Heart right ventricle (tissue), 16 donors: Measurements from ENCODE around the gene TKT. TPM values are rescaled to one million over a fixed set of nuclear protein-coding genes. Genes with fewer than 3 reads are reported as not detected.

Experiments used
- ATAC-seq, 8 donors: fragments of 200-7000 bp; cut with Tn5 transposase; one replicate each; pipeline ENCODE4 v1.9.1; 2020; ENCODE audit warnings: mild to moderate bottlenecking in 8 of 8, moderate library complexity in 8 of 8, moderate number of reproducible peaks in 1 of 8
- DNase-seq, 2 donors: peaks; one replicate each; pipeline ENCODE4 v3.0.0-alpha.2; 2020
- H3K27ac ChIP-seq, 10 donors: fragments of 200-600 bp; sonication (generic) in 2 of 10; one replicate each; pipeline versions ENCODE4 v1.5.0 to v1.8.0; 2020 to 2022; ENCODE audit warnings: mild to moderate bottlenecking in 3 of 10
- H3K27me3 ChIP-seq, 7 donors: fragments of 200-600 bp; one replicate each; pipeline ENCODE4 v1.8.0; 2021 to 2022; ENCODE audit warnings: mild to moderate bottlenecking in 2 of 7
- H3K36me3 ChIP-seq, 9 donors: fragments of 200-600 bp; sonication (generic) in 1 of 9; one replicate each; pipeline versions ENCODE4 v1.5.0 to v1.8.0; 2020 to 2022; ENCODE audit warnings: mild to moderate bottlenecking in 2 of 9
- H3K4me1 ChIP-seq, 9 donors: fragments of 200-600 bp; sonication (generic) in 1 of 9; one replicate each; pipeline versions ENCODE4 v1.5.0 to v1.8.0; 2020 to 2022; ENCODE audit warnings: mild to moderate bottlenecking in 4 of 9
- H3K4me3 ChIP-seq, 10 donors: fragments of 200-600 bp; sonication (generic) in 2 of 10; one replicate each; pipeline versions ENCODE4 v1.5.0 to v1.8.0; 2020 to 2022; ENCODE audit warnings: mild to moderate bottlenecking in 7 of 10, moderate library complexity in 2 of 10
- H3K9me3 ChIP-seq, 11 donors: fragments of 200-600 bp in 10 of 11; sonication (generic) in 2 of 11; one replicate each; pipeline versions ENCODE4 v1.5.0 to v1.8.0; 2013 to 2022; ENCODE audit warnings: mild to moderate bottlenecking in 2 of 11, control low read depth in 1 of 11, moderate library complexity in 1 of 11
- CTCF ChIP-seq, 9 donors: fragments of 200-600 bp; sonication (generic) in 2 of 9; IDR thresholded peaks; one replicate each; pipeline versions ENCODE4 v1.5.0 to v1.8.0; 2021 to 2022; ENCODE audit warnings: antibody characterized with exemption in 9 of 9, mild to moderate bottlenecking in 5 of 9, moderate library complexity in 1 of 9
- WGBS, 2 donors: extraction: QIAGEN DNeasy Blood & Tissue Kit; methylation state at CpG; one replicate each; pipeline ENCODE4 v1.1.7; 2013; ENCODE audit warnings: inconsistent platforms in 1 of 2; 5-methylcytosine and 5-hydroxymethylcytosine counted together
- intact Hi-C, 10 donors: fragments of 100-400 bp; cut with DNase I; formaldehyde crosslinking; loops; one replicate each; pipeline versions ENCODE4 v1.11.1 to v1.14.2; 2022
- polyA plus RNA-seq, 2 donors: library from polyadenylated mRNA; stranded (reverse); fragments of 200-250 nt; gene quantifications; one replicate each; pipeline ENCODE4 v1.2.3, GENCODE V29; 2013
- total RNA-seq, 10 donors: library from RNA; stranded (reverse); fragmentation: NEBNext Ultra II Directional in 3 of 10; extraction: Animal tissue kit (Norgen Biotek cat#: 25700) in 3 of 10; gene quantifications; one replicate each; pipeline versions ENCODE4 v1.2.1 to v1.2.4, GENCODE V29; 2021 to 2023
- donor health status: Arrhythmogenic right ventricular cardiomyopathy.
- donor health status: ischemic (EF 13 %, LVEDD 7.1; RV severe dilation, severe dysfunction).
- donor health status: healthy with polysubstance abuse.
- donor health status: DM: no; HTN: yes; CAD: no.
- donor health status: DM: no; HTN: no; CAD: no.
- donor health status: ischemic (EF 25% LVEDD 6.9; RV normal size, moderate dysfunction).
- donor health status: ischemic (EF 25% LVEDD 5.7; RV mildly dilated, moderate dysfunction).
- donor health status: healthy.
- donor health status: DM: yes; HTN: yes; CAD: no.
- donor health status: Ischemic cardiomyopathy.
- donor health status: ischemic (EF 35%, LVEDD 5.7; RV mildly dilated, moderate dysfunction).
- donor health status: nonischemic (EF 11% LVEDD 7.7; RV severe dilation, severe dysfunction).
- donor health status: DM: yes; HTN: yes; CAD: no.
- donor health status: PGD.
- donor health status: ischemic (EF 29% LVEDD 5.4; RV normal size, mild dysfunction).
- donor health status: nonischemic (EF 23%, LVEDD 6.1; RV moderate dilation, normal function).

TKT gene
- total and polyA plus RNA-seq, 12 donors, result 16.5 to 91.4 (median 31.2) TPM

GRCh38 chr3:53223025-53223424 lies 32.8 kb downstream of the TKT start:
- H3K36me3 ChIP-seq, result peaks cover 0 to 59% (median 30%) of the 10 kb centered on the region in 9 donors
- no peak overlapping the region for H3K27ac ChIP-seq
- ATAC-seq (no peak), DNase-seq (no peak)
- no peak overlapping the region for H3K4me3 ChIP-seq
- no peaks in the 10 kb centered on the region for H3K27me3 ChIP-seq
- H3K4me1 ChIP-seq, result peaks cover 0 to 15% (median 0%) of the 10 kb centered on the region in 9 donors
- TF ChIP-seq CTCF (IDR thresholded peaks at IDR 0.05), result no peak
- H3K9me3 ChIP-seq, result no peaks in the 10 kb centered on the region
- 78 to 81% methylated on average over 7 of the region's 7 CpGs for WGBS, 2 donors
- intact Hi-C loops, result loop anchor here in 3 of 10 donors (5.0 to 10.0 kb wide), 3 partner anchors 482 to 492 kb away; no protein-coding TSS in a partner anchor

- intact Hi-C loops, result loop anchor here in 3 of 10 donors (5.0 to 10.0 kb wide), 3 partner anchors 482 to 492 kb away; no protein-coding TSS in a partner anchor
- Histone ChIP-seq H3K27ac (no peak overlapping the region), H3K9me3 (no peaks in the 10 kb centered on the region), H3K4me3 (no peak overlapping the region), H3K27me3 (peaks cover 0 to 1% (median 0%) of the 10 kb centered on the region in 7 donors), H3K36me3 (peaks cover 0 to 52% (median 24%) of the 10 kb centered on the region in 9 donors), H3K4me1 (peaks cover 0 to 21% (median 0%) of the 10 kb centered on the region in 9 donors)
- no peak for TF ChIP-seq CTCF (IDR thresholded peaks at IDR 0.05)
- ATAC-seq, result no peak
- 86 to 90% methylated on average over 12 of the region's 12 CpGs for WGBS, 2 donors
- DNase-seq, result no peak
Observed at GRCh38 chr3:53222183-53222901, 33.5 kb downstream of the TKT start.

- no peaks in the 10 kb centered on the region for H3K9me3 ChIP-seq
- no peak for TF ChIP-seq CTCF (IDR thresholded peaks at IDR 0.05)
- DNase-seq (no peak), ATAC-seq (no peak)
- 87 to 94% methylated on average over 3 of the region's 3 CpGs for WGBS, 2 donors
- H3K27ac ChIP-seq, result no peak overlapping the region
- H3K4me1 ChIP-seq, result peaks cover 0 to 21% (median 0%) of the 10 kb centered on the region in 9 donors
- peaks cover 0 to 47% (median 19%) of the 10 kb centered on the region in 9 donors for H3K36me3 ChIP-seq
- H3K27me3 ChIP-seq, result peaks cover 0 to 5% (median 0%) of the 10 kb centered on the region in 7 donors
- intact Hi-C loops, result loop anchor here in 3 of 10 donors (5.0 to 10.0 kb wide), 3 partner anchors 483 to 493 kb away; no protein-coding TSS in a partner anchor
- no peak overlapping the region for H3K4me3 ChIP-seq
Observed at GRCh38 chr3:53221827-53222182, 34.0 kb downstream of the TKT start.

GRCh38 chr3:53221345-53221744 lies 34.5 kb downstream of the TKT start:
- peaks cover 0 to 1% (median 0%) of the 10 kb centered on the region in 11 donors for H3K9me3 ChIP-seq
- DNase-seq (no peak), ATAC-seq (no peak)
- WGBS, 2 donors, result 87 to 92% methylated on average over 4 of the region's 4 CpGs
- no peak overlapping the region for H3K4me3 ChIP-seq
- intact Hi-C loops, result loop anchor here in 3 of 10 donors (5.0 to 10.0 kb wide), 3 partner anchors 483 to 493 kb away; no protein-coding TSS in a partner anchor
- TF ChIP-seq CTCF (IDR thresholded peaks at IDR 0.05), result no peak
- peaks cover 0 to 42% (median 15%) of the 10 kb centered on the region in 9 donors for H3K36me3 ChIP-seq
- no peak overlapping the region for H3K27ac ChIP-seq
- peaks cover 0 to 21% (median 0%) of the 10 kb centered on the region in 9 donors for H3K4me1 ChIP-seq
- peaks cover 0 to 7% (median 0%) of the 10 kb centered on the region in 7 donors for H3K27me3 ChIP-seq
